GM06990 (cell line): Measurements from ENCODE around the gene HOXC9.

Source experiments
- DNase-seq: peaks from one replicate; pipeline ENCODE4 v3.0.0-alpha.2; 2011; ENCODE audit not compliant: insufficient read length; ENCODE audit errors: extremely low read depth
- H3K27me3 ChIP-seq: replicated peaks from 2 replicates; pipeline ENCODE4 v1.6.0; 2011; ENCODE audit warnings: low read length; ENCODE audit not compliant: control insufficient read depth, insufficient read depth
- H3K36me3 ChIP-seq: 2 replicates; pipeline ENCODE4 v1.5.1; 2011; ENCODE audit warnings: low read length; ENCODE audit not compliant: control insufficient read depth, insufficient read depth
- H3K4me3 ChIP-seq: replicated peaks from 2 replicates; pipeline ENCODE4 v1.5.1; 2011; ENCODE audit warnings: low read depth, mild to moderate bottlenecking, control low read depth, low read length
- CTCF ChIP-seq: IDR thresholded peaks from 2 replicates; pipeline ENCODE4 v1.5.1; 2011; ENCODE audit warnings: low read length, control low read depth, mild to moderate bottlenecking, inconsistent platforms; ENCODE audit not compliant: insufficient read depth, poor library complexity, severe bottlenecking

The HOXC9 gene

GRCh38 chr12:53961025-53961761, 38.8 kb upstream of the HOXC9 start:
- Histone ChIP-seq H3K36me3 (no peaks in the 10 kb centered on the region), H3K4me3 (no peak overlapping the region), H3K27me3 (peaks cover 4% of the 10 kb centered on the region)
- DNase-seq, result no peak
- no peak for TF ChIP-seq CTCF

- H3K36me3 ChIP-seq, result no peaks in the 10 kb centered on the region
- no peak overlapping the region for H3K4me3 ChIP-seq
- no peak for TF ChIP-seq CTCF
- H3K27me3 ChIP-seq, result peaks cover 4% of the 10 kb centered on the region
- DNase-seq, result no peak
These were observed 37.0 kb upstream of the HOXC9 start for GRCh38 chr12:53963005-53963404.

GRCh38 chr12:53963434-53964314, 36.3 kb upstream of the HOXC9 start:
- TF ChIP-seq CTCF, result no peak
- DNase-seq, result no peak
- H3K27me3 ChIP-seq, result peaks cover 5% of the 10 kb centered on the region
- H3K36me3 ChIP-seq, result no peaks in the 10 kb centered on the region
- no peak overlapping the region for H3K4me3 ChIP-seq

- TF ChIP-seq CTCF, result no peak
- H3K27me3 ChIP-seq, result peaks cover 7% of the 10 kb centered on the region
- no peak overlapping the region for H3K4me3 ChIP-seq
- no peaks in the 10 kb centered on the region for H3K36me3 ChIP-seq
- no peak for DNase-seq
These were observed 35.6 kb upstream of the HOXC9 start for GRCh38 chr12:53964315-53964713.

- no peak for TF ChIP-seq CTCF
- no peak for DNase-seq
- peaks cover 10% of the 10 kb centered on the region for H3K27me3 ChIP-seq
- no peak overlapping the region for H3K4me3 ChIP-seq
- H3K36me3 ChIP-seq, result no peaks in the 10 kb centered on the region
These were observed 34.5 kb upstream of the HOXC9 start for GRCh38 chr12:53965281-53966084.
